ENCODE results near the gene LYSMD1.

LYSMD1 gene

GRCh38 chr1:151142411-151143056 lies 23.2 kb downstream of the LYSMD1 start:
- in situ Hi-C loops (cut with MboI; ENCODE audit: low sequenced_read_pairs), result no loop called here

GRCh38 chr1:151137789-151138188 lies 27.9 kb downstream of the LYSMD1 start:
- in situ Hi-C loops (cut with MboI; ENCODE audit: low sequenced_read_pairs), result no loop called here

- in situ Hi-C loops (cut with MboI; ENCODE audit: low sequenced_read_pairs), result no loop called here
Observed at GRCh38 chr1:151135433-151136385, 30.0 kb downstream of the LYSMD1 start.

GRCh38 chr1:151134991-151135390 lies 30.7 kb downstream of the LYSMD1 start:
- in situ Hi-C loops (cut with MboI; ENCODE audit: low sequenced_read_pairs), result no loop called here

GRCh38 chr1:151134396-151134795 lies 31.3 kb downstream of the LYSMD1 start:
- in situ Hi-C loops (cut with MboI; ENCODE audit: low sequenced_read_pairs), result no loop called here

GRCh38 chr1:151133018-151133806 lies 32.5 kb downstream of the LYSMD1 start:
- in situ Hi-C loops (cut with MboI; ENCODE audit: low sequenced_read_pairs), result no loop called here

GRCh38 chr1:151132335-151133017 lies 33.2 kb downstream of the LYSMD1 start:
- in situ Hi-C loops (cut with MboI; ENCODE audit: low sequenced_read_pairs), result no loop called here

- in situ Hi-C loops (cut with MboI; ENCODE audit: low sequenced_read_pairs), result no loop called here
Observed at GRCh38 chr1:151131701-151132334, 33.9 kb downstream of the LYSMD1 start.

GRCh38 chr1:151130987-151131586 lies 34.6 kb downstream of the LYSMD1 start:
- in situ Hi-C loops (cut with MboI; ENCODE audit: low sequenced_read_pairs), result no loop called here

- in situ Hi-C loops (cut with MboI; ENCODE audit: low sequenced_read_pairs), result no loop called here
Observed at GRCh38 chr1:151128800-151129199, 36.9 kb downstream of the LYSMD1 start.

GRCh38 chr1:151124763-151125403 lies 40.8 kb downstream of the LYSMD1 start:
- in situ Hi-C loops (cut with MboI; ENCODE audit: low sequenced_read_pairs), result no loop called here

GRCh38 chr1:151113877-151114276 lies 51.8 kb downstream of the LYSMD1 start:
- in situ Hi-C loops (cut with MboI; ENCODE audit: low sequenced_read_pairs), result no loop called here
